Neuron (in vitro differentiated cells): Measurements from ENCODE around the gene TTLL5.

Source experiments
- H2AFZ ChIP-seq: one replicate; pipeline ENCODE4 v1.6.1; 2013; ENCODE audit warnings: low read depth, mild to moderate bottlenecking, inconsistent platforms, low read length, moderate library complexity
- H3K27me3 ChIP-seq: one replicate; pipeline ENCODE4 v1.6.1; 2013; ENCODE audit warnings: low read length; ENCODE audit not compliant: insufficient read depth
- H3K36me3 ChIP-seq: one replicate; pipeline ENCODE4 v1.6.1; 2013; ENCODE audit warnings: low read length; ENCODE audit not compliant: insufficient read depth
- H3K4me1 ChIP-seq: one replicate; pipeline ENCODE4 v1.6.1; 2013; ENCODE audit warnings: low read length; ENCODE audit not compliant: insufficient read depth
- H3K4me3 ChIP-seq: 2 replicates; pipeline ENCODE4 v1.5.1; 2013; ENCODE audit warnings: mild to moderate bottlenecking, low read length, moderate library complexity
- H3K9me3 ChIP-seq: one replicate; pipeline ENCODE4 v1.6.1; 2013; ENCODE audit warnings: low read length

TTLL5 gene

DNA sequence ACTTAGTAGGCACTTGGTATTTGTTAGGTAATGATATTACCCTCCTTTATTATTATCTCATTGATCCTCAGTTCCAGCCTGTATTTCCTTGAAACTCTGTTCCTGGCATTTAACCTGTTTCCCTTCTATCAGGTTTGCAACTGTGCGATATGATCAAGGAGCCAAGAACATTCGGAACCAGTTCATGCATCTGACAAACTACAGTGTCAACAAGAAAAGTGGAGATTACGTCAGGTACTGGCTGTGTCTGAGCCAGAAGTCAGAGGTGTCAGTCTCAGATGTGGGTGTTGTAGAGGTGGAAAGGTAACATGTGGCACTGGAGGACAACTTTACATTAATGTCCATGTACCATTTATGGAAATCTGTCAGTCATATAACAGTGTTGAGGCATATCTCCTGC, 56.7 kb downstream of the TTLL5 start:
- Histone ChIP-seq H3K36me3 (peaks cover 33% of the 10 kb centered on the region), H2AFZ (no peak overlapping the region), H3K4me3 (no peak overlapping the region), H3K4me1 (peaks cover 8% of the 10 kb centered on the region), H3K27me3 (no peaks in the 10 kb centered on the region), H3K9me3 (no peaks in the 10 kb centered on the region)

DNA sequence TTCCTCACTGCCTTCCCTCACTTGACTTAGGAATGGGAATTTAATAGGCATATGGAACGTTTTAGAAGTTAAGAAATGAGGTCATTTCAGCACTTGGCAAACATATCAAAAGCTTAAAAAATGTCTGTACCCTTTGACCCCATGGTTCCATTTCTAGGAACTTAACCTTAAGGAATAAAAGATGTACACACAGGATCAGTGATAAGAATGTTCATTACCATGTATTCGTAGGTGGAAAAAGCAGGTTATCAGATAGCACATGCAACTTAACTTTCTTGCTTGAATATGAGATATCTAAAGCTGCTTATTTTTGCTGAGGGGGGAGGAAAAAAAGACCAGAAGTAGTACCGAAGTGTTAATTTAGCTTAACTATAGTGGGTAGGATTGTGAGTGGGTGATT, 57.2 kb downstream of the TTLL5 start:
- H3K4me1 ChIP-seq, result peaks cover 8% of the 10 kb centered on the region
- peaks cover 36% of the 10 kb centered on the region for H3K36me3 ChIP-seq
- no peak overlapping the region for H2AFZ ChIP-seq
- no peak overlapping the region for H3K4me3 ChIP-seq
- H3K27me3 ChIP-seq, result no peaks in the 10 kb centered on the region
- H3K9me3 ChIP-seq, result no peaks in the 10 kb centered on the region

DNA sequence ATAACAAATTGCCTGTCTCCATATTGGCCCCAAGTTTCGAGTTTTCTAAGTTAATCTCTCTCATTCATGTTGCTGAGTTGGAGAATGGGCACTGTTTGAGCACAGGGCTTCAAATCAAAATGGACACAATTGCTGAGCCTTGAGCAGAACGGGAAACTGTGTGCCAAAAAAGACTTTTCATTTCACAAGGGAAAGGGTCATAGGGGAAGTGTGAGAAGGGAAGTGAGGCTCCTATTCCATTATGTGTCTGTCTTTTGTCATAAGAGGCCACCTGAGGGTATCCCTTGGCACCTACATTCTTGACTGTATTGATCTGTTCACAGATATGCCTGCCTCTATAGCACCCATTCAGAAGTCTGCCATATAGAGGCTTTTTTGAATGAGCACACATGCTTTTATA, 59.1 kb downstream of the TTLL5 start:
- H3K27me3 ChIP-seq, result no peaks in the 10 kb centered on the region
- peaks cover 43% of the 10 kb centered on the region for H3K36me3 ChIP-seq
- H2AFZ ChIP-seq, result no peak overlapping the region
- peaks cover 8% of the 10 kb centered on the region for H3K4me1 ChIP-seq
- no peak overlapping the region for H3K4me3 ChIP-seq
- H3K9me3 ChIP-seq, result peaks cover 2% of the 10 kb centered on the region

DNA sequence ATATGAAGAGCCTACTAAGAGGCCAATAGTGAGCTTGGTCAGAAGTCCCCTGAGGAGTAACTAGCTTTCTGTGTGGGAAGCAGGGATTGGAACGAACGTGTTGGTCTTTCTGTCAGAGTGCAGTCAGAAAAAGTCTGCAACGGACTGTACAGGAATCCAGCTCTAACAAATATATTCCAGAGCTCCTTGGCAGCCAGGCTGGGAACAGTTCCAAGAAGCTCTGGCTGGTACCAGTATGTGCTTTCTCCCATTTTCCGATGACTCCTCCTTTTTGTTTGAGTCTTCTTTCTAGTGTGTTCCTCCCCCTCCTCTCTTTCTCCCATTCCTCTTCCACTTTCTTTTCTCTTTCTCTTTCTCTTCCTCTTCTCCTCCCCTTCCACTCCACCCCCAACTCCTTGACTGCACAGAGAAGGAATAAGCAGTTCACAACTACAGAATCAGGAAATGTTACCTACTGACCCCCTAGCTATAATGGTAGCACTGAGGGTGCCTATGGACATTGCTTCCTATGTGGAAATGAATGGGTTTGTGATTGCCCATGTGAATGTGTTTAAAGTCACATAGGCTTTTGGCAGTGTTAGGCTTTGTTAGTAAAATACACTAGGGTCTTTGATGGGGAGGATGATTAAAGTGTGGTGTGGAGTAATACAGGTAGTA, 59.9 kb downstream of the TTLL5 start:
- Histone ChIP-seq H3K27me3 (no peaks in the 10 kb centered on the region), H2AFZ (no peak overlapping the region), H3K4me3 (no peak overlapping the region), H3K9me3 (peaks cover 2% of the 10 kb centered on the region), H3K4me1 (peaks cover 2% of the 10 kb centered on the region), H3K36me3 (peaks cover 46% of the 10 kb centered on the region)

DNA sequence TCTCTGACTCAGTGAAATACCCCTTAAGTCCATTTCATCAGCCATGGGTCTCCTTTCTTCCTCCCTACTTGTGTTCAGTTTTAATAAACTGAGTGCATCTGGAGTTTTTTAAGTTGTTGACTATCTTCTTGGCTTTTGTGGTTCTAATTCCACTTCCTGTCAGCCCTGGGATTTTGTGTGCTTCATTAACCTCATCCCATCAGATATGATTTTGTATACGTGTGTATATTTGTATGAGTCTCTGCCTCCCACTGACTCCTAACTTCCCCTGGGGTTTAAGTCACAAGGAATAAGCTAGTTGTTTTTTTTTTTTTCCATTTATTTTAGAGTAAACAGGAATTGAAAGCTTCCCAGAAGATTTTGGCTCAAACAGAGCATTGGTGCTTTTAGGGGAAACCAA, 62.7 kb downstream of the TTLL5 start:
- no peak overlapping the region for H3K4me3 ChIP-seq
- no peaks in the 10 kb centered on the region for H3K4me1 ChIP-seq
- no peaks in the 10 kb centered on the region for H3K27me3 ChIP-seq
- peaks cover 9% of the 10 kb centered on the region for H3K9me3 ChIP-seq
- peaks cover 41% of the 10 kb centered on the region for H3K36me3 ChIP-seq
- H2AFZ ChIP-seq, result no peak overlapping the region

DNA sequence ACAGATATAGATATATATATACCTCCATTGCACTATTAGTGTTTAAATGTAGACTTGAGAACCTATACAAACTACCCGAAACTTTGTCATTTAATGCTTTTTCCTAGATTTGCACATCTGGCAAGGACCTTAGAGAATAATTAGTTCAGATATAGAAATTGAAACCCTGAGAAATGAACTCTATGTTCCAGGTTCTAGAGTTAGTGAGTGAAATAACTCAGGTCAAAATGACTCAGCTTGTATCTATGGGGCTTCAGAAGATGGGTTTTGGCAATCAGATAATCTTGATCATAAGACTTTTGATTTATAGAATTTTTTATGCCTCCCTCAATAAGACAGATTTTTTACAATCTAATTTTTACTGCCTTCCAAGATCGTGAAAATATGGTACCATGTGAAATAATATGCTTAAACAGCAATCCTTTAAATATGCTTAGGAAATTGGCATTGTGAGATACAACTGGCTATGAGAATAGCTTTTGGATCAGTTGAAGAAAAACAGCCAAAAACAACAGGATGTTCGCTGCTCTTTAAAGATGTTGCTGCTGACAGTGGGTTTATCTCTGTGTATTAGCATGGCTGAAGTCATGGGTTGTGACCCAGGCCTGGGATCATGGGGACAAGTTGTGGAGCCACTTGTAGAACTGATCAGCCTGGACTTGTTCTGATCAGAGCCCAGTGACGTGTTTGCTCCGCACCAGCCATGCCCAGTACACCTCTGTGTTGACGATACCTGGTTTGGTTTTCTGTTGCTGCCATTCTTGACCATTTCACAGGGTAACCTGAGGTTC, 63.6 kb downstream of the TTLL5 start:
- Histone ChIP-seq H3K4me1 (no peaks in the 10 kb centered on the region), H3K4me3 (no peak overlapping the region), H3K27me3 (no peaks in the 10 kb centered on the region), H2AFZ (no peak overlapping the region), H3K36me3 (peaks cover 39% of the 10 kb centered on the region), H3K9me3 (peaks cover 9% of the 10 kb centered on the region)

DNA sequence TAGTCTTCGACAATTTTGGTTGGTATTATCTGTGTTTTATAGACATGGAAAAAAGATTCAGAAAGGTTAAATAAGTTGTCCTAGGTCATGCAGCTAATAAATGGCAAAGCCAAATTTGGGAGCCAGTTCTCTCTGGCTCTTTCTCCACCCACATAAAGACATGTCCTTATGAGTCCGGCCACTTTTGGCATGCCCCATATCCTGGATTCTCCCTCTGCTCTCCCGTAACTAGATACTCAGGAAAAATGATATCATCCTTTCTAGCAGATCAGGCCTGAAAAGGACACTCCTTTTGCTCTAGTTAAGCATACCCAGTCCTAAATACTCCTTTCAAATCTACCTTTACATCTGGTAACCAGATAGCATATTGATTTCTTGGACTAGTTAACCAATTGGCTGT, 64.4 kb downstream of the TTLL5 start:
- Histone ChIP-seq H3K27me3 (no peaks in the 10 kb centered on the region), H3K9me3 (peaks cover 9% of the 10 kb centered on the region), H3K4me3 (no peak overlapping the region), H3K36me3 (peaks cover 32% of the 10 kb centered on the region), H2AFZ (no peak overlapping the region), H3K4me1 (no peaks in the 10 kb centered on the region)

DNA sequence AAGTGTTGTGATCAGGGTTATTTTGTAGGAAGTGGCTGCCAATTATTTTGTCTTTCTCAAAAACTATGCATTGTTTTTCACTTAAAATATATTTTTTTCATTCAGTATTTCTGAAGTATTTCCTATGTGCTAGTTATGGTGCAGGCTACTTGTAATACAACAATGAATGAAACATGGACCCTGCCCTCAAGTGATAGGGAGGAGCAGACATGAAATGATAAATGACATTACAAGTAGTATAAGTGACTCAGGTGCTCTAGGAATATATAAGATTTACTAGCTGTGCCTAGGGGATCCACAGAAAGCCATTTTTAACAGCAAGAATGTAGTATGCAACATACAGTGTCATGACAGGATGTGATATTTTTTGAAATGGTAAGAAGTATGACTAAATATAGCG, 65.3 kb downstream of the TTLL5 start:
- H3K4me3 ChIP-seq, result no peak overlapping the region
- no peaks in the 10 kb centered on the region for H3K27me3 ChIP-seq
- peaks cover 9% of the 10 kb centered on the region for H3K9me3 ChIP-seq
- no peaks in the 10 kb centered on the region for H3K4me1 ChIP-seq
- H2AFZ ChIP-seq, result no peak overlapping the region
- H3K36me3 ChIP-seq, result peaks cover 25% of the 10 kb centered on the region

DNA sequence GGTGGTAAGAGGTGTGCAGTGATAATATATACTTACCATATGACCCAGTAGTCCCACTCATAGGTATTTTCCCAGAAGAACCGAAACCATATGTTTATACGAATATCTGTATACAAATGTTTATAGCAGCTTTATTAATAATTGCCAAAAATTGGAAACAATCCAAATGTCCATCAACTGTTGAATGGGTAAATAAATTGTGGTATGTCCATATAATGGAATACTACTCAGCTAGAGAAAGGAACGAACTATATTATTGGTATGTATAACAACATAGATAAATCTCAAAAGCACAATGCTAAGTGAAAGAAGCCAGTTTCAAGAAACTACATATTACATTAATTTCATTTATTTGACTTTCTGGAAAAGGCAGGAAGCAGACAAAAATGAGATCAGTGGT, 66.1 kb downstream of the TTLL5 start:
- Histone ChIP-seq H2AFZ (no peak overlapping the region), H3K4me1 (no peaks in the 10 kb centered on the region), H3K4me3 (no peak overlapping the region), H3K9me3 (peaks cover 9% of the 10 kb centered on the region), H3K27me3 (no peaks in the 10 kb centered on the region), H3K36me3 (peaks cover 18% of the 10 kb centered on the region)

DNA sequence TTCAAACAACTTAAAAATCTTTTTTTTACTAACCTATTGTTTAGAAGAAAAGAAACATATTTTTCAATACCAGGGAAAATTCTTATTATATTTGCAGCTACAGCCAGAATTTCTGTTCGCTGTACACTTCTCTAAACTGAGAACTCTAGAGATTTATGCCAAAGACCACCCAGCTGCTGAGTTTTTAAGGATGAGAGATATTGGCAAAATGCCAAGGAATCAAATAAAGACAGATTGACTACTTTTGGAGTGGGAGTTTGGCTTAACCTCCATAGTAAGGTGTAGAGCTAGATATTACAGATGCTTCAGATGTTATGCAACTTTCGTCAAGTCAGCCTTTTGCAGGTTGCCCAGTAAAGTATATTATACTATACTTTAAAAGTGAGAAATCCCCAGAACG, 71.8 kb downstream of the TTLL5 start:
- Histone ChIP-seq H3K4me1 (no peaks in the 10 kb centered on the region), H3K4me3 (no peak overlapping the region), H3K36me3 (peaks cover 21% of the 10 kb centered on the region), H3K9me3 (no peaks in the 10 kb centered on the region), H2AFZ (no peak overlapping the region), H3K27me3 (no peaks in the 10 kb centered on the region)

DNA sequence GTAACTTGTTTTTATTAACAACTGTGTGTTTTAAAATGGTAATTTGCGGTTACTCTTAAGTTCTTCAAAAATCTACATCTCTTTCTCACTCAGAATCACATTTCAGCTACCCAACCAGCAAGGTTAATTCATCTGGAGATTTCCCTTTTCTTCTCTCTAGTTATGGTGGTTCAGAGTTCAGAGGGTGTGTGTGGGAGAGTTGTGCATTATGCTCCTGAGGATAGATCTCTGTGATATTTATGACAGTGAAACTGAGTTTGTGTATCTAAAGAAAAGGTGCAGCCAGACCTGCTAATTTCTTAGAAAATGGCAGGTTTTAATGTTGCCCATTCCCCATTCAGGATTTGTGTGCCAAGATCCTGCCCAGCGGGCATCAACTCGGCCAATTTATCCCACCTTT, 73.8 kb downstream of the TTLL5 start:
- H3K9me3 ChIP-seq, result no peaks in the 10 kb centered on the region
- no peaks in the 10 kb centered on the region for H3K4me1 ChIP-seq
- H3K36me3 ChIP-seq, result peaks cover 21% of the 10 kb centered on the region
- H3K4me3 ChIP-seq, result no peak overlapping the region
- H2AFZ ChIP-seq, result no peak overlapping the region
- no peaks in the 10 kb centered on the region for H3K27me3 ChIP-seq

DNA sequence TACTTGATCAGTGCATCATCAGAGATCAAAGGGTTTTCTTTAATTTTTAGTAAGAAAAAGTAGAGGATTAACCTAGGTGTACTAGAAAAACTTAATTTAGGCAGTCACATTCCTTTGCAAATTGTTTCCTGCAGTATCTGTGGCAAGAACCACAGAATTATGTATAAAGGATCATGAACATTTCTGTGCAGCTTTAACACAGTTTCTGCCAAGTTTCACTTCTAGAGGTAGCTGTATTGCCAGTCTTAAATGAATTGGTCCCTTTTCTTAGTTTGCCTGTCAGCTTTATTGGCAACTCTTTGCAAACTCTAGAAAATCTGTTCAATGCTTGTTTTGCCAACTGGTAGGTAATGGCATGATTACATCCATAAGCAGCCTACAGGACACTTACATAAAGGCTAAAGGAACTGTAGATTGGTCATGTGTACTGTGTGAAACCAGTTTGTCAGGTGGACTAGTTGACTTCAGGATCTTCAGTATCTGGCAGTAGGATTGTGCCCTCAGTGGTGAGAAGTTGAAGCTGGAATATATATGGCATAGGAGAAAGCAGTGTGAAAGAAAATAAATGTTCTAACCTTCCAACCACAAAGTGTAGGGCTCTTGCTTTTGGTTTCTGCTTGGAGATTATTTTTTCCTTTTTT, 75.9 kb downstream of the TTLL5 start:
- Histone ChIP-seq H3K36me3 (peaks cover 21% of the 10 kb centered on the region), H3K4me3 (no peak overlapping the region), H3K4me1 (no peaks in the 10 kb centered on the region), H3K27me3 (no peaks in the 10 kb centered on the region), H2AFZ (no peak overlapping the region), H3K9me3 (no peaks in the 10 kb centered on the region)

DNA sequence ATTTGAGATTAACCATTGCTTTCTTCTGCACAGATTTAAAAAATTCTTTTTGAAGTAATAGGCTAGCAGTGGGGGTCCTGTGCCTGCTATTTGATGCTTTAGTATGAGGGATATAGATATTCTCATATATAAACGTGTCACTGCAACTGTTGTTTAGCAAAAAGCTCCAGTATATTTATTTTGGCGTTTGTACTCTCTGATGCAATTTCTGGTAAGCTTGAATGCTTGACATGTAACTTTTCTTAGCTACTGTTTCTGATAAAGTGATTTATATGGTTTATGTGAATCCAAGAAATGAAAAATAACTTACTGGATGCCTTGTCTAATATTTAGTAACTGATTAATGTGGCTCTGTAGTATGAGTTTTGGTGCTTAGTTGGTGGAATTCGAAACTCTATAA, 77.1 kb downstream of the TTLL5 start:
- Histone ChIP-seq H3K36me3 (peaks cover 19% of the 10 kb centered on the region), H3K4me3 (no peak overlapping the region), H3K27me3 (no peaks in the 10 kb centered on the region), H3K4me1 (no peaks in the 10 kb centered on the region), H3K9me3 (no peaks in the 10 kb centered on the region), H2AFZ (no peak overlapping the region)
